GM19452 (cell line): Measurements from ENCODE around the gene OPALIN.
"Not testable (repeated sequence)": the region's sequence is repeated elsewhere in the genome, so short reads cannot be mapped to it uniquely, and the experiment has no call there.

Experiments used
- ATAC-seq: cut with Tn5 transposase; IDR thresholded peaks from one replicate; pipeline ENCODE4 v1.9.1; 2021; ENCODE audit not compliant: unreplicated experiment

Gene OPALIN

DNA sequence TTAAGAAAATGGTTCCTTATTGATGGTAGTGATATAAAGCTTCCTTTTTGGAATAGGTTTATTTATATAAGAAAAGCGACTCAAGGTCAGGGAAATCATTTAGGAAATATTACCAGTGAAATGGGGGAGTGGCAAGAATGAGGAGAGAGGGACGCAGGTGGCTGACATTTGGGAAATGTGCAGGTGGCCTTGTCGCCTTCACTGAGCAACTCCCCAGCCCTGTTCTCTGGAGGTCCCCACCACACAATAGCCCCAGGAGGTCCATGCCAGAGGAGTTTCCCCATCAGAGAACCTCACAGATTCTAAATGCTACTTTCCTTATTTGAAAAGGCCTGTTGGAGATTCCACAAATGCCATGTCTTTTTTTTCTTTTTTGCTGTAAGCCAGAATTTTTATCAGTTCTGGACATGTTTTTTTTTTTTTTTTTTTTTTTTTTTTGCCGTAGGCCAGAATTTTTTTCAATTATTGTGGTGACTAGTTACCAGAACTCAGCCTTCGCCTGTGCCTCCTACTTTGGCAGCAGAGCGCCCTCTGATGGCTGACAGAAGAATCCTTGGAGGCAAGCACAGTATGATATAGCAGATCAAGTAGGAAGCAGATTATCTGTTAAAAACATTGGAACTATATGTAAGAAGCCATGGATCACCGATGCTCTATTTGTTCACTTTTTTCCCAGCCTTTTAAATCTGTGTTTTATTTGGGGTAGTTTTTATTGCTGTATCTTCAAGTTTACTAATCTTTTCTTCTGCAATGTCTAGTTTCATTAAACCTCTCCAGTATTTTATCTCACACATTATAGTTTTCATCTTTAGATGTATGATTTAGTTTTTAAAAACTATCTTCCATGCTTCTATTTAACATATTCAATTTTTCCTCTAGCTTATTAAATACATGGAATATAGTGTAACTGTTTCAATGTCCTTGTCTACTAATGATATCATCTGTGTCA is 18.6 kb downstream of the OPALIN start:
- no peak for ATAC-seq

DNA sequence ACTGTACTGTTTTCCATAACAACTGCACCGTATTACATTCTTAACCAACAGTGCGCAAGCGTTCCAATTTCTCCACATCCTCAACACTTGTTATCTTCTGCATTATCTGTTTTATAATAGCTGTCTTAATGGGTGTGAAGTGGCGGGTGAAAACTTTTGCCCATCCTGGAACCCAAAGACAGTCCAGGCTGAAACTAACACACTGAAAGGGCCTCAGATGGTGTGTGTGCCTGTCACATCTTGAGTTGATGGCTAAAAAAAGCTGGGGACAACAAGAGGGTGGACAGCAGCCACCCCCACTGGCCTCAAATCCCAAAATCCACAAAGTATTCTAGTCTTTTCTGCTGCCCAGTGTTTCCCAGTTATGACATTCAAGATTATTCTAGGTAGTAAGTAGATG is 19.4 kb downstream of the OPALIN start:
- ATAC-seq: no peak

DNA sequence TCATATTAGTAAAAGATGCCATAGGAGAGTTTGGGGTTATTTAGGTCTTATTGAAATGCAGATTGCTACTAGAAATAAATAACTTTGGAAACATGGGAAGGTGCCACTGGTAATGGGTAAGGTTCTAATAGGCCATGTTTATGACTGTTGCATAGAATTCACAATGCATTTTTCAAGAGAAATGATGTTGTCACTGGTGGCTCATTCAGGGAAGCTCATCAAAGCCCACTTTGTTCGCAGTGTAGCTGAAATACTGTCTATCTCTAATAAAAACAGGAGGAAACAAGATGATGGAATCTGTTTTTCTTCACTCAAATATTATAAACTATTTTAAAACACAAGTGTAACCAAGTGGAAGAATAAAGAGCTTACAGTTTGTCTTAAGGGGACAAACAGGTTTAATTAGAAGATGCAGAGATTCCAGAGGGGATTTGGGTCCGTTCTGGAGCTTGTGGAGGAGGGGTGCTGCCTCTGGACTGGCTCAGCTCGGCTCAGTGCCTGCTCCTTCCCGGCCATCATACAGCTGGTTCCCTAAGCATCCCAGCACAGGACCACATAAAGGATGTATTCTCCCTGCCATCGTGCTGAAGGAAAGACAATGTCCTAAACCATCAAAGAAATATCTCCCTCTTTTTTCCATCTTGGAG is 20.4 kb downstream of the OPALIN start:
- no peak for ATAC-seq

DNA sequence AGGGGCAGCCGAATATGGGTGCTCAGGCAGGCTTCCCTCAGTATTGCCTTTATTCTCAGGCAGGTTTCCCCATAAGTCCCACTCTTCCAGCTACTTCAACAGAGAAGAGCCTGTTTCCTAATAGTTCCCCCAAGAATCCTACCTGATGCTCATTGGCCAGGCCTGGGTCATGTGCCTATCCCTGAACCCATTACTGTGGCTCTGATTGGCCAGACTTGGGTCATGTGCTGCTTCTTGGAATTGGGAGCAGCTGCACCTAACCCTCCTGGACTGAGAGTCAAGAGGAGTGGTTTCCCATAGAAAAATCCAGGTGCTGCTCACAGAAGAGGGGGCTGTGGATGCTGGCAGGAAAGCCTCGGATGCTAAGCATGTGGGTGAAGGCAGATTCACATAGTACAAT is 21.7 kb downstream of the OPALIN start:
- no peak for ATAC-seq

DNA sequence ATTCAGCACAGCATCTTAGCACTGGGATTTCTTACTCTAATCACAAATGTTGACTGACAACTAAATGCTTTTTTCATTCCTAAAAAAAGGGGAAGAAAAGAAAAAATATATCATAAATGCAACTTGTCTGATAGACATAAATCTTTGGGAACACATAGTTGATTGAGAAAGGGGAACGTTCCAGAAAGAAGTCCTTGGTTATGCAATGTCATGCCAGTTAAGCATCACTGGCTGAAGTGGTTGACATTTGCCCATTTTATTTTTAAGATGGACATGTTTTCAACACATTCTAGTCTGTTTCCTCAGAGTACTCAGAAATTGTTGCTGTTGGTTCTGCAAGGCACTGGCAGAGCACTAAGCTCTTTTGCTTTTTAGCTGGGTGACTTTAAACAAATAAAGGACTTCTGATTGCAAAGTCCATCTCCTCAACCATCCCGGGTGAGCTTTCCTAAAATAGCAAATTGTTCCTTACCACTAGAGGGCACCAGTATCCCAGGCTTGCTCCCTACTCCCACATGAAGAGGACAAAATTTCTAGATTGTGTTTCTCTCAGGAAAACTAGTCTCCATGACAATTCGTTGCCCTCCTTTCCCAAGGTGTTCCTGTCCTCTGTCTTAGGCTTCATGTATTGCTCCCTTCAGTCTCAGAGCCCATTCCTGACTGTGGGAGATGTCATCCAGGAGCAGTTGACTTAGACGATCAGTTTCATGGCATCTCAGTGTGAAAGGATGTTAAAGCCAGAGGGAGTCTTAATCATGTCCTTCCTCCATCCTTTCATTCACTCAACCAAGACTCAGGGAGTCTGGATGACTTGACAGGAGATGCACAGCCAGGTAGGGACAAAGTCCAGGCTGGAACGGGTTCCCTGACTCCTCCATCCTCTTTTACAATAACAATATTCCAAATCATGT is 23.9 kb downstream of the OPALIN start:
- no peak for ATAC-seq

DNA sequence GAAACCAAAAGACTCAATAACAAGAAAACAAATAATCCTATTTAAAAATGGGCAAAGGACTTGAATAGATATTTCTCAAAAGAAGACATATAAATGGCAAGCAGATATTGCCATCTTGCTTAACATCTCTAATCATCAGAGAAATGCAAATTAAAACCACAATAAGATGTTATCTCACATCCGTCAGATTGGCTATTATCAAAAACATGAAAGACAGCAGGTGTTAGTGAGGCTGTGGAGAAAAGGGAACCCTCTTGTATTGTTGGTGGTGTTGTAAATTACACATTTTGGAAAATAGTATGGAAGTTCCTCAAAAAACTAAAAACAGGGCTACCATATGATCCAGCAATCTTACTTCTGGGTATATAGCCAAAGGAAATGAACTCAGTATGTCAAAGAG is 25.7 kb downstream of the OPALIN start:
- ATAC-seq: no peak

DNA sequence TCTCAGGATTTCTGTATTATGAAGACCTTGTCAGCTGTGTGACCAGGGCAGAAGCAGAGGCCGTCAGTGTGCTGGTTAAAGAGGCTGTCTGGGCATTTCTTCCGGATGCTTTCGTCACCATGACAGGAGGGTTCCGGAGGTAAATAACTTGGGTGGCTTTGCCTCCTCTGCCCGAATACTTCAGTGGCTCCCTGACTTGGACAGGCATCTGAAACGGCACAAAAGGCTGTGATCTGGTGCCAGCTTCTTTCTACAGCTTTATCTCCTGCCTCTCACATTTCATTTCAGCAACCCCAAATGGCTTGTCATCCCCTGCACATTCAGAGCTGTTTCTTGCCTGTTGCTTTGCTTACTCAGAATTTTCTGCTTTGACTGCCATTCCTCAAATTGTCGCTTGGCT is 31.3 kb downstream of the OPALIN start:
- ATAC-seq: no peak

DNA sequence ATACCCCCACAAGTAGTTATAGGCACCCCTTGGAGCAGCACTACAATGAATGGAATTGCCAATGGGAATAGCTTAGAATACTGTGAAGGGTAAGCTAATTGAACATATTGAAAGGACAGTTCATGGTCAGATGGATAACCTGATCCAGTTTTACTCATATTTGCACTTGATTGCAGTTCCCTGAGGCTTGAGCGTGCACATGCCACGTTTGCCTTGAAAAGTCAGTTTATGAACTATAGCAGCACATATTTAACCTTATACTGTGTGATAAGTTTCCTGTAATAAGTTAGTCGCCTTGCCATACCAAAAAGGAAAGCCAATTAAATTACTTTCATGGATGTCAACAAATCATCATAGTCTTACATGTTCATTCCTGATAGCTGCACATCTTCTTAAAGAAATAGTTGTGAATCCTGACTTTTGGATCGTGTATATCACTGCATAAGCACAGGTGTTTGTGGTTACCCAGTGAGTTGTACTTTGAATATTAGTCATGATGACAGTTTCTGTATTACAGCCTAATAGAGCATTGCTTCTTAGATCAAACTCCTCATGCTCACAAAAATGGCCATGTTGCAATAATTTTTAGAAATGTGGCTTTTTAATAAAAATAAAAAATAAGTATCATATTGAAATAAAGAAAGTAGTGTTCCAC is 33.0 kb downstream of the OPALIN start:
- peak; percentile 87 for ATAC-seq

DNA sequence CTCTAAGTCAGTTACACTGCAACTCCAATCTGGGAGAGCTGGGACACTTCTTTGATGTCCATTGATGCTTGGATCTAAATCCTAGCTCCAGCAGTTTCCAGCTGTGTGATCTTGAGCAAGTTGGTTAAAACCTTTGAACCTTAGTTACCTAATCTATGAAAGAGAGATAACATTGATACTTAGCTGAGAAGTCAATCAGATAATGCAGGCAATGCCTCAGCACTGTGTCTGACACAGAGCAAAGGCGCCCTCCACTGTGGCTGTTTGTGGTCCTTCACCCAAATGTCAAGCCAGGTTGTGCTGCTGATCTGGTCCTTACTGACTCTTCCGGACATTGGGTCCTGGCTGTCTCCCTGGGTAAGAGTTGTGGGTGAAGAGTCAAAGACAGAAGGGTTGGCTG is 34.4 kb downstream of the OPALIN start:
- ATAC-seq: no peak

DNA sequence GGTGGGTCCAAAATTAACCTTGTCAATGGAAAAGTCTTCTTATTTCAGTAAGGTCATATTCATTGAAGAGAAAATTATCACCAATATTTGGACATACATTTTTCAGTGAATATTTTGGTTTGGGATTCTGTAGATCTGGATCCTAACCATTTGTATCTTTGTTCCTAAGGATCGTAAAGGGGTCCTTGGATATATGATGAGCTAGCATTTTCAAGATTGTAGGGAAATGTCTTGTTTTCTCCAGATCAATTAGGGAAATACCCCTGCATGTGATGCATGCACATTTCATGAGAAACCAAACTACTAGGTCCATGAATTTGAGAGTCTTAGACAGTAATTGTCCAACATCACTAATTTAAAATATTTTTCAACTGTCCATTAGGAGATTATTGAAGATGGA is 36.5 kb downstream of the OPALIN start:
- ATAC-seq: no peak

DNA sequence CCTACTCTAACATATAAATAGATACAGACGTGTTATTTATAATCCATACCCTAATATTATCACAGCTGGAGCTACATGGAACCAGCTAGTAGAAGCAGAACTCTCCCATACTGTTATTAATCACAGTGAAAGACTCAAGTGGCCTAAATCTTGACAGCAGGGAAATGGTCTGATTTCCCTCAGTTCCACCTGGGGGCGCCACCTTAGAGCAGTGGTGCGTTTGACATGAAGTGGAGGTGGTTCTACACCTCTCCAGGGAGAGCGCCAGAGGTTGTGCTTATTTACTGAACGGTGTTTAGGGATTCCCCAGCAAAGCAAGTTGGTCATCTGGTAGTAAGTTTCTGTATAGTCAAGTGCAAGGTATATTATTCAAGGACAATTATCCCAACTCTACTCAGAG is 37.0 kb downstream of the OPALIN start:
- ATAC-seq: no peak

DNA sequence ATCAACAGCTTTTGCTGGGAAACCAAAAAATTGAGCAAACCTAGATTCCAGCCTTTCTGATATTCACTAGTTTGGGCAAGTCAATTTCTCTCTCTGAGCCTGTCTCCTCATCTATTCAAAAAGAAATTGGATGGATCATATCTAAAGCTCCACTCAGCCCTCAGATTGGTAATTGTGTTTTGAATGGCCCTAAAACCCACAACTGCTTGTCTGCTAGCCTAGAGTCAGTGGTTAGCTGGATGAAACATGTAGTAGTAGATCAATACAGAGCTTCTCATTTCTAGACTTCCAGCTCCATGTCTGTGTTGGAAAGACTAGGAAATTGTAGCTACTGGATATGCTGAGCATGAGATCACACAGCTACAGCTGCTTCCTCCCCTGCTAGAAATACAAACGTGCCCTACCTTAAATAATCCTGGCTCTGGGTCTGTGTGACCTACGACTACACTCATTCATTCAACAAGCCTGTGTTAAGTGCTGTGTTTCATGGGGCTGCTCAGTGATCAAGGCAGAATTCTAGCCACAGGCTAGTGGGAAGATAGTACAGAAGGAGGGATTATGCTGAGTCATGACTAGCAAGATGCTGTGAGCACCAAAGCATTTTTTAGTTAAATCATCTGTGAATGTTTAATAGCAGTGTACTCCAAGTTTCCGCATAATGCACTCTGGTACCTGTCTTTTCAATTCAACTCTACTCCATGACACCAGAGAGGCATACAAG is 38.9 kb downstream of the OPALIN start:
- ATAC-seq: no peak

DNA sequence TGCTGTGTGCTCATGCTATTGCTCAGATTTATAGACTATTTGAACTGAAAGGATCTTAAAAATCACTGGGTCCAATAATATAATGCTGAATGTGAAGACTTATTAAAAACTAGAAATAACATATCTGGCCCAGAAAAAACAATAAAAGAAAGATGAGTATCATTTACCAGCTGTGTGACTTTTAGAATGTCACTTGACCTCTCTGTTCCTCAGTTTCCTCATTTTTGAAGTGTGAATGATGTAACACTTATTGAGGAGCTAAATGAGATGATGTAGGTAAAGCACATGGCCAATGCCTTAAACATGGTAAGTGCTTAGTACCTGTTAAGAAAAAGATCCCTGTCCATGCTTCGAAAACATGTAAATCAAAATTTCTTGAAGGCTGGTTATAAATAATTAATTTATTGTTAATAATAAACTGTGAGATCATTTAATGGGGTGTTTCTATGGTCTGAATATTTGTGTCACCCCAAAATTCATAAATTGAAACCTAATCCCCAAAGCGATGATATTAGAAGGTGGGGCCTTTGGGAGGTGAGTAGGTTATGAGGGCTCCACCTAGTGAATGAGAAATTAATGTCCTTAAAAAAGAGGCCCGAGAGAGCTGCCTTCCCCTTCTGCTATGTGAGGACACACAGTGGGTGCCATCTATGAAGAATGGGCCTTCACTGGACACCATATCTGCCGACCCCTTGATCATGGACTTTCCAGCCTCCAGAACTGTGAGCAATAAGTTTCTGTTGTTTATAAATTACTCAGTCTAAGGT is 41.6 kb downstream of the OPALIN start:
- no peak for ATAC-seq

DNA sequence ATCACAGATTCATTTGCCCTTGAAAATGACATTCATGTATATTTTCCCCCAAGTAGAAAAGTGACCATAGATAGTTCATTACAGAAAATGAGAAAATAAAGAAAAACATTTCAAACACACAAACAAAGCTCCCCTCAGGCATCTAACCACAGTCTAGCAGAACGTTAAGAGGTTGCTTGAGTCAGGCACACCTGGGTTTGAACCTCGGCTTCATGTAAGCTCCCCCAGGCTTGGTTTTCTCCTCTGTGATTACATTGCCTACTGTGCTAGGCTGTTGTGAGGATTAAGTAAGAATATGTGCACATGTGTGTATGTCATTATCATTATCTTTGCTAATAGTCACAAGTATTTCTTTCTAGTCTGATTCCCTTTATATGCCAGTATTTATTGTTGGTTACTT is 45.5 kb downstream of the OPALIN start:
- no peak for ATAC-seq

DNA sequence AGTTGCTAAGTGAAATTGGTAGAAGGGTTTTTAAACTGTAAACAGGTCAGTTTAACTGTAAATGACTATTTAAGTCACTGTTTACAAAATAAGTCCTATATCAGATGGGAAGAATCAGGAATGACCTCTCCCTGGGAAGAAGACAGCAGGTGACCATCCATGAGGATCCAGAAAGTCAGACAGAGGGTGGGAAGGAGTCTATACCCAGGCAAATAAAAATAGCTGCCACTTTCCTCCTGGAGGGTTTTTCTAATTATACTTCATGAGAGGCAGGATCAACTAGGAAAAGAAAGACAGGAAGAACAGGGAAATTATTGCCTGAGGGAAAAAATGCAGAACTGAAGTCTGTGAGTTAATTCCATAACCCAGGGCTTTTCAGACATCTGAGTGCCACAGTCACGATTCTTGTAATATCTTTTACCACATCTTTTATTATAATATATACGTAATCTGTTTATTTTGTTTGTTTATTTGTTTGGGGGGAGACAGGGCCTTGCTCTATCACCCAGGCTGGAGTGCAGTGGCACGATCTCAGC is 47.6 kb downstream of the OPALIN start:
- ATAC-seq: no peak

DNA sequence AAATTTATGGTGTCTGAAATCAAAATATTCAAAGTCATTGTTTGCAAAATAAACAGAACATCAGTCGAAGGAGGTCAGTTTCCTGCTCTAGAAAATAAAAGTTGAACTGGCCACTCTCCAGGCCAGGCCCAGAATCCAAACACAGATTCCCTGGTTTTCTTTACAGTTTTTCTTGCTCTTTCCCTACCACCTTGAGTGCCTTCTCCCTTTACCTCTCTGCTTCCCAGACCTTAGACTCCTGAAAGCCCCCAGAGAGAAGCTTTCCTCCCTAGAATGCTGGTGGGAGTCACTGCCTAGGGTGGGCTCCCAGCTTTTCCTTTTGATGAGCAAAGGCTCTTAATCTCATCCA is 48.5 kb downstream of the OPALIN start:
- ATAC-seq: no peak

DNA sequence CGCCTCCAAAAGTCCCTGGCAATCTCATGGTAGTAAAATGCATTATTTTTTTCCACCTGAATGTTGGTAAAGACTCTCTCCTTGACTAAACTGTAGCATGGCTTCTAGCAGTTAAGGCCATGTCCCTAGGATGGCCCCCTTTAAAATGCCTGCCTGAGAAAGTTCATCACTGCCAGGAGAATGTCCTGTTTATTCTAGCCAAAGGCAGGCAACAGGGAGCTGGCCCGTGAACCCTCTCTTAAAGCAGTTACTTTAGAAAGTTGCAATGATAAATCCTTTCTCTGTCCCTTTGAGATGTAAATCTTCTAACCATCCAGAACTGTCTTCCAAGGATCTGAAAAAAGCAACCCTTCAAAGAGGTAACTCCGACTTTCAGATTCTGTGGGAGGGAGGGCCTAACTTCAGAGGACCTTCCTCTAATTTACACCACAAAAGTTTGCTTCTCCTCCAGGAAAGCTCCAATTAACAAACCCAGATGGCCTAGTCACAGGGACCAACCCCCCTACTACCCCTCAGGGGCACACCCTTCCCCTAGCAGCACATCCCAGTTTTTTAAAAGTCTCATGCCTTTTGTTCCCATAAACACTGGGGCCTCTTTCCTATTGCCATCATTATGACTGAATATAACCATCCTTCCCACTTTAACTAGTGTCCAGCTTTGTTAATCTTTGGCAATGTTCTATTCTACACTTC is 49.0 kb downstream of the OPALIN start:
- no peak for ATAC-seq

DNA sequence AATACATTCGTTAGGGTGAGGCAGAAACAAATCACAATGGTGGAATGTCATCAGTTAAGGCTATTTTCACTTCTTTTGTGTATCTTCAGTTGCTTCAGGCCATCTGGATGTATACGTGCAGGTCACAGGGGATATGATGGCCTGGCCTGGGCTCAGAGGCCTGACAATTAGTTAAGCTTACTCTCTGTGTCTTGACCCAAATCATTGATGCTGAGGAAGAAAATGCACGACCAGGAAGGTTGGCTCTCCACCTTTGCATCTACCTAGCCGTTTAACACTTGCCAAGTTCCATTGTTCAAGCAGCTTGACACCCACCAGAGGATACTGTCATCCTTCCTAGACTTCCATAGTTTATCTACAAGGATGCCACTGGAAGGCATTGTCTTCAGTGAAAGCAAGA is 49.9 kb downstream of the OPALIN start:
- ATAC-seq: not testable (repeated sequence)

DNA sequence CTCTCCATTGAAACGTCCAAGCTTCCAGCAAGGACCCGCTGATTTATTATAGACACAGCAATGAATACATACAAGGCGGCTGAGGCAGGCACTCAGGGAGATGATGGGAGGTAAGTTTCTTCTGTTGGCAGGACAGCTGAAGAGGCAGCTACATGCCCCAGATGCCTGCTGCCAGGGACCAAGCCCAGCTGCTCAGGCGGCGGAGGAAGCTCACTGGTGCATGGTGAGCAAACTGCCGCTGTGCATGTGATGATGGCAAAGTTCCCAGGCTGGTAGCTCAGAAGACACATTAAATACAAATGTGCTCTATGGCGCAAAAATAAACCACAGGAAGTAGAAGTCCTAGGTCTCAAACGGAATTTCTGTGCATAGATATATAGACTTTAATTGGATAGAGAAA is 52.3 kb downstream of the OPALIN start:
- no peak for ATAC-seq
